Breast epithelium (tissue), 4 donors: ENCODE results near the gene BRICD5. TPM values are rescaled to one million over a fixed set of nuclear protein-coding genes. Genes with fewer than 3 reads are reported as not detected.

Experiments used
- DNase-seq, 2 donors: peaks; one replicate each; pipeline ENCODE4 v3.0.0-alpha.2; 2019; ENCODE audit warnings: low spot score in 2 of 2
- H3K27ac ChIP-seq, 2 donors: fragments of 200-600 bp; sonication (generic) in 1 of 2; one replicate each; pipeline ENCODE4 v1.5.1; 2016 to 2019; ENCODE audit warnings: mild to moderate bottlenecking in 1 of 2
- H3K27me3 ChIP-seq, 2 donors: fragments of 200-600 bp; sonication (generic) in 1 of 2; one replicate each; pipeline versions ENCODE4 v1.5.1 to v1.6.0; 2017 to 2019; ENCODE audit warnings: control low read depth in 1 of 2, mild to moderate bottlenecking in 1 of 2
- H3K36me3 ChIP-seq: fragments of 200-600 bp; one replicate; pipeline ENCODE4 v1.5.1; 2019
- H3K4me1 ChIP-seq, 2 donors: fragments of 200-600 bp; sonication (generic); one replicate each; pipeline ENCODE4 v1.5.1; 2016 to 2019; ENCODE audit warnings: control low read depth in 1 of 2
- H3K4me3 ChIP-seq, 3 donors: fragments of 200-600 bp; sonication (generic); 1 replicate in 2 of 3; 2 replicates in 1 of 3; pipeline ENCODE4 v1.5.1; 2016 to 2019; ENCODE audit warnings: mild to moderate bottlenecking in 3 of 3, moderate library complexity in 2 of 3
- H3K9me3 ChIP-seq, 2 donors: fragments of 200-600 bp; sonication (generic) in 1 of 2; one replicate each; pipeline ENCODE4 v1.5.1; 2016 to 2019; ENCODE audit warnings: control low read depth in 1 of 2
- CTCF ChIP-seq, 3 donors: fragments of 450-650 bp; IDR thresholded peaks; one replicate each; pipeline ENCODE4 v1.5.1; 2016 to 2017; ENCODE audit warnings: antibody characterized with exemption in 3 of 3, mild to moderate bottlenecking in 3 of 3, moderate library complexity in 3 of 3
- POLR2A ChIP-seq: fragments of 450-650 bp; IDR thresholded peaks from one replicate; pipeline ENCODE4 v1.6.1; 2016; ENCODE audit warnings: antibody characterized with exemption, mild to moderate bottlenecking, moderate library complexity
- POLR2AphosphoS5 ChIP-seq, 3 donors: sonication (generic); formaldehyde crosslinking; IDR thresholded peaks; one replicate each; pipeline ENCODE4 v1.6.1; 2017; ENCODE audit warnings: antibody characterized with exemption in 3 of 3
- intact Hi-C: fragments of 100-400 bp; cut with DNase I; formaldehyde crosslinking; loops from one replicate; pipeline ENCODE4 v1.15.1; 2023; ENCODE audit warnings: low total_unique reads
- total RNA-seq, 3 donors: library from RNA; depleted of rRNA; stranded (reverse); fragments of >200 nt; gene quantifications; one replicate each; pipeline ENCODE4 v1.1.0, GENCODE V29; 2016

BRICD5 gene
- total RNA-seq, 3 donors from 2014 or later, result 1.4 to 7.5 (median 5.9) TPM

GRCh38 chr16:2208772-2209171 lies 1.9 kb downstream of the BRICD5 start:
- no peaks in the 10 kb centered on the region for H3K27me3 ChIP-seq
- no peaks in the 10 kb centered on the region for H3K9me3 ChIP-seq
- TF ChIP-seq POLR2AphosphoS5 (IDR thresholded peaks at IDR 0.05) (no peak), POLR2A (no peak), CTCF (IDR thresholded peaks at IDR 0.05) (no peak)
- no peak overlapping the region for H3K27ac ChIP-seq
- H3K4me3 ChIP-seq, result no peak overlapping the region
- DNase-seq, result no peak
- no peaks in the 10 kb centered on the region for H3K36me3 ChIP-seq
- peaks cover 16 to 33% of the 10 kb centered on the region in 2 donors for H3K4me1 ChIP-seq
- intact Hi-C loops, result no loop called here

- intact Hi-C loops, result no loop called here
- Histone ChIP-seq H3K4me1 (peaks cover 13 to 28% of the 10 kb centered on the region in 2 donors), H3K27me3 (no peaks in the 10 kb centered on the region), H3K36me3 (no peaks in the 10 kb centered on the region), H3K27ac (no peak overlapping the region), H3K9me3 (no peaks in the 10 kb centered on the region), H3K4me3 (no peak overlapping the region)
- DNase-seq, result no peak
- TF ChIP-seq CTCF (IDR thresholded peaks at IDR 0.05) (no peak), POLR2A (no peak), POLR2AphosphoS5 (IDR thresholded peaks at IDR 0.05) (no peak)
These were observed 2.4 kb downstream of the BRICD5 start for GRCh38 chr16:2208308-2208707.

- H3K4me1 ChIP-seq, result peaks cover 12 to 24% of the 10 kb centered on the region in 2 donors
- intact Hi-C loops, result no loop called here
These were observed 2.8 kb downstream of the BRICD5 start for GRCh38 chr16:2207872-2208271.

GRCh38 chr16:2206780-2207433 lies 3.8 kb downstream of the BRICD5 start:
- TF ChIP-seq POLR2AphosphoS5 (IDR thresholded peaks at IDR 0.05), result no peak
- no peak for TF ChIP-seq CTCF (IDR thresholded peaks at IDR 0.05)
- no peak for TF ChIP-seq POLR2A
- Histone ChIP-seq H3K9me3 (no peaks in the 10 kb centered on the region), H3K36me3 (no peaks in the 10 kb centered on the region), H3K27ac (peak overlapping the region in 1 of 2 donors; percentile 99), H3K4me3 (peak overlapping the region in 1 of 3 donors; percentile 80), H3K4me1 (peaks cover 8 to 14% of the 10 kb centered on the region in 2 donors), H3K27me3 (no peaks in the 10 kb centered on the region)
- DNase-seq, result no peak
- intact Hi-C loops, result no loop called here

More at GRCh38 chr16:2207872-2208271, 2.8 kb downstream of the BRICD5 start:
- Histone ChIP-seq H3K27me3 (no peaks in the 10 kb centered on the region), H3K27ac (no peak overlapping the region), H3K9me3 (no peaks in the 10 kb centered on the region), H3K4me3 (no peak overlapping the region), H3K36me3 (no peaks in the 10 kb centered on the region)
- DNase-seq, result no peak
- TF ChIP-seq CTCF (IDR thresholded peaks at IDR 0.05), result no peak
- TF ChIP-seq POLR2AphosphoS5 (IDR thresholded peaks at IDR 0.05), result no peak
- TF ChIP-seq POLR2A, result no peak

GRCh38 chr16:2206420-2206779 lies 4.3 kb downstream of the BRICD5 start:
- intact Hi-C loops, result no loop called here
- Histone ChIP-seq H3K27me3 (no peaks in the 10 kb centered on the region), H3K36me3 (no peaks in the 10 kb centered on the region), H3K27ac (peak overlapping the region; percentile 91 to 99), H3K4me3 (peak overlapping the region in 2 of 3 donors; percentile 62 to 80), H3K9me3 (no peaks in the 10 kb centered on the region), H3K4me1 (peaks cover 8 to 10% of the 10 kb centered on the region in 2 donors)
- DNase-seq, result no peak
- TF ChIP-seq POLR2A (no peak), CTCF (IDR thresholded peaks at IDR 0.05) (no peak), POLR2AphosphoS5 (IDR thresholded peaks at IDR 0.05) (no peak)
